Activated T-helper 1 cell treated with anti-CD3 and anti-CD28 coated beads, Interleukin-12 subunit alpha, Interleukin-12 subunit beta, Interleukin-2, Interleukin-4 antibody, amounts not matched to agents 30 ng/mL and 10 ng/mL and 1 ng/mL, durations not matched to agents 14 hours and 24 hours and 36 hours (primary cell): ENCODE results near the gene HUWE1. TPM values are rescaled to one million over a fixed set of nuclear protein-coding genes. Genes with fewer than 3 reads are reported as not detected.
"Not testable (repeated sequence)": the region's sequence is repeated elsewhere in the genome, so short reads cannot be mapped to it uniquely, and the experiment has no call there.

Source experiments
- DNase-seq: peaks from one replicate; pipeline ENCODE4 v3.0.0; 2021; ENCODE audit warnings: low spot score
- H3K27ac Mint-ChIP-seq: one replicate; pipeline ENCODE4 v1.8.0; 2021; ENCODE audit warnings: mild to moderate bottlenecking, mixed read lengths
- H3K27me3 Mint-ChIP-seq: one replicate; pipeline ENCODE4 v1.8.0; 2022; ENCODE audit warnings: mild to moderate bottlenecking, moderate library complexity, mixed read lengths; ENCODE audit not compliant: insufficient read depth
- H3K36me3 Mint-ChIP-seq: one replicate; pipeline ENCODE4 v1.8.0; 2021; ENCODE audit warnings: low read depth, mixed read lengths
- H3K4me1 Mint-ChIP-seq: one replicate; pipeline ENCODE4 v1.8.0; 2021; ENCODE audit warnings: low read depth, mixed read lengths
- H3K4me3 Mint-ChIP-seq: one replicate; pipeline ENCODE4 v1.8.0; 2021; ENCODE audit warnings: mild to moderate bottlenecking, moderate library complexity, mixed read lengths
- H3K9me3 Mint-ChIP-seq: one replicate; pipeline ENCODE4 v1.8.0; 2021; ENCODE audit warnings: mixed read lengths
- intact Hi-C: fragments of 100-400 bp; cut with micrococcal nuclease; formaldehyde crosslinking; loops from one replicate; pipeline ENCODE4 v1.15.1; 2024
- total RNA-seq: library from RNA; stranded (reverse); gene quantifications from 2 replicates; pipeline ENCODE4 v1.2.3, GENCODE V29; 2022

The HUWE1 gene, protein sequence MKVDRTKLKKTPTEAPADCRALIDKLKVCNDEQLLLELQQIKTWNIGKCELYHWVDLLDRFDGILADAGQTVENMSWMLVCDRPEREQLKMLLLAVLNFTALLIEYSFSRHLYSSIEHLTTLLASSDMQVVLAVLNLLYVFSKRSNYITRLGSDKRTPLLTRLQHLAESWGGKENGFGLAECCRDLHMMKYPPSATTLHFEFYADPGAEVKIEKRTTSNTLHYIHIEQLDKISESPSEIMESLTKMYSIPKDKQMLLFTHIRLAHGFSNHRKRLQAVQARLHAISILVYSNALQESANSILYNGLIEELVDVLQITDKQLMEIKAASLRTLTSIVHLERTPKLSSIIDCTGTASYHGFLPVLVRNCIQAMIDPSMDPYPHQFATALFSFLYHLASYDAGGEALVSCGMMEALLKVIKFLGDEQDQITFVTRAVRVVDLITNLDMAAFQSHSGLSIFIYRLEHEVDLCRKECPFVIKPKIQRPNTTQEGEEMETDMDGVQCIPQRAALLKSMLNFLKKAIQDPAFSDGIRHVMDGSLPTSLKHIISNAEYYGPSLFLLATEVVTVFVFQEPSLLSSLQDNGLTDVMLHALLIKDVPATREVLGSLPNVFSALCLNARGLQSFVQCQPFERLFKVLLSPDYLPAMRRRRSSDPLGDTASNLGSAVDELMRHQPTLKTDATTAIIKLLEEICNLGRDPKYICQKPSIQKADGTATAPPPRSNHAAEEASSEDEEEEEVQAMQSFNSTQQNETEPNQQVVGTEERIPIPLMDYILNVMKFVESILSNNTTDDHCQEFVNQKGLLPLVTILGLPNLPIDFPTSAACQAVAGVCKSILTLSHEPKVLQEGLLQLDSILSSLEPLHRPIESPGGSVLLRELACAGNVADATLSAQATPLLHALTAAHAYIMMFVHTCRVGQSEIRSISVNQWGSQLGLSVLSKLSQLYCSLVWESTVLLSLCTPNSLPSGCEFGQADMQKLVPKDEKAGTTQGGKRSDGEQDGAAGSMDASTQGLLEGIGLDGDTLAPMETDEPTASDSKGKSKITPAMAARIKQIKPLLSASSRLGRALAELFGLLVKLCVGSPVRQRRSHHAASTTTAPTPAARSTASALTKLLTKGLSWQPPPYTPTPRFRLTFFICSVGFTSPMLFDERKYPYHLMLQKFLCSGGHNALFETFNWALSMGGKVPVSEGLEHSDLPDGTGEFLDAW (N-terminal part only)
- total RNA-seq, result 367 and 385 TPM in 2 replicates

DNA sequence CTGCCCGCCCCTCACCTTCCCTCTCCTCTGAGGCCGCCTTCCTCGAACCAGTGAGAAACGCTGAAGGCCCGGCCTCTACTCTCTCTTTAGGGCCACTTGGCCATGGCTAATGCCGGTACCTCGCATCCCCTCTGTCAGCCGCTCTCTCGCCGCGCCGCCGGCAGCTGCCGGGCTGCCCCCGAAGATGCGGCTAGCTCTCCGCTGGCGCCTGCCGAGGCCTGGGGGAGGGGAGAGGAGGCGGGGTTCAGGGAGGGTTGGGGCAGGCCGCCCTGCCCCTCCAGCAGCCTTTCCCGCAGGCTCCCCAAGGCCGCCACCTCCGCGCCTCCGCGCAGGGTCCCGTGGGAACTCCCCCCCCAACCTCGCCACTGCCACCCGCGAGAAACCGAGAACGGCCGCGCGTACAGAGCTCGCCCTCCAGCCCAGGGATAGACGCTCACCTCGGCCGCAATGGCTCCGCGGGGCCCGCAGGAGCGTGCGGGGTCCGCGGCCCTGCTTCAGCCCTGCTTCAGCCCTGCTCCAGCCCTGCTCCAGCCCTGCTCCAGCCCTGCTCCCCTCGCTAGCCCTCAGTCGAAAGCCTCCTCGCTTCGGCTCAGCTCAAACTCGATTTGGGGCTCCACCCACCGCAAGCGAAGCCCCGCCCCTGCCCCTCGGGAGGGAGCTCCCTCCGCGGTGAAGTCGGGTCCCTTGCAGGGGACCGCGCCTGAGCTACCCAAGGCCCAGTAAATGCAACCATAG is at the start of gene HUWE1:
Gene HUWE1 (minus strand): TSS at position 569 of the 735 bp plus-strand sequence. CDS start 32,612 bp downstream, outside the sequence.
- intact Hi-C loops, result loop anchor here (2.0 to 10.0 kb wide), 5 partner anchors 61 to 948 kb away; partner anchors contain the start of genes GNL3L and TSPYL2
- H3K4me3 Mint-ChIP-seq, result peak within 1 kb of the TSS; percentile 91
- H3K27me3 Mint-ChIP-seq, result no peaks in the 10 kb centered on the region
- H3K9me3 Mint-ChIP-seq, result no peaks in the 10 kb centered on the region
- peak; percentile 80 for DNase-seq
- H3K27ac Mint-ChIP-seq, result peak within 1 kb of the TSS; percentile 80
- peaks cover 23% of the 10 kb centered on the region for H3K36me3 Mint-ChIP-seq
- peaks cover 22% of the 10 kb centered on the region for H3K4me1 Mint-ChIP-seq

DNA sequence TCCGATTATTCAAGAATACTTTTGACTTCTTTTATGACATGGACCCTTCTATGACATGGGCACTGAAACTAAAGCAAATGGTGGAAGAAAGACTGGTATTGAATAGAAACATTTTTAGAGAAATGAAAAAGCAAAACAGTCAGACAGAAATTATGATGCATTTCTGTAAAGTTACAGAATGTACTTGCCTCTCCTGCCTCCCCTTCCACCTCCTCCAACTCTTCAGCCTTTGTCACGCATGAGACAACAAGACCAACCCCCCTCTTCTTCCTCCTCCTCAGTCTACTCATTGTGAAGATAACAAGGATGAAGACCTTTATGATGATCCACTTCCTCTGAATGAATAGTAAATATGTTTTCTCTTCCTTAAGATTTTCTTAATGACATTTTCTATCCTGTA is 46.3 kb upstream of the HUWE1 start:
- intact Hi-C loops, result loop anchor here (1.0 kb wide), 3 partner anchors 14 to 51 kb away; no protein-coding TSS in a partner anchor

DNA sequence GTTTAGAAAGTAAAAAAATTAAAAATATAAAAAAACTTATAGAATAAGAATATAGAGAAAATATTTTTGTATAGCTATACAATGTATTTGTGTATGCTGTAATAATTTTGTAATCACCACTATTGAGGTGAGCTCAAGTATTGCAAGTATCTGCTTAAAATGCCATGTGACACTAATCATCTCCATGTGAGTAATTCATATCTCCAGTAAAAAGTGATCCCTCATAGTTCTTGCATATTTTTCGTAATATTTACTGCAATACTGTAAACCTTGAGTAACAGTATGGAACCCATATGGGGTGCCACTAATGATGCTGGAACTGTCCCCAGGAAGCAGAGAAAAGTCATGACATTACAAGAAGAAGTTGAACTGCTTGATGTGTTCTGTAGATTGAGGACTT is 43.2 kb upstream of the HUWE1 start:
- intact Hi-C loops, result no loop called here
- peaks cover 32% of the 10 kb centered on the region for H3K4me1 Mint-ChIP-seq
- no peak overlapping the region for H3K27ac Mint-ChIP-seq
- no peaks in the 10 kb centered on the region for H3K9me3 Mint-ChIP-seq
- H3K27me3 Mint-ChIP-seq, result no peaks in the 10 kb centered on the region
- H3K36me3 Mint-ChIP-seq, result no peaks in the 10 kb centered on the region
- no peak for DNase-seq
- H3K4me3 Mint-ChIP-seq, result no peak overlapping the region

More for the DNA sequence above, 46.3 kb upstream of the HUWE1 start:
- Mint-ChIP-seq H3K27me3 (no peaks in the 10 kb centered on the region), H3K27ac (peak overlapping the region; percentile 88), H3K36me3 (peaks cover 14% of the 10 kb centered on the region), H3K9me3 (peaks cover 3% of the 10 kb centered on the region), H3K4me3 (peak overlapping the region; percentile 68), H3K4me1 (peaks cover 33% of the 10 kb centered on the region)
- DNase-seq, result no peak

DNA sequence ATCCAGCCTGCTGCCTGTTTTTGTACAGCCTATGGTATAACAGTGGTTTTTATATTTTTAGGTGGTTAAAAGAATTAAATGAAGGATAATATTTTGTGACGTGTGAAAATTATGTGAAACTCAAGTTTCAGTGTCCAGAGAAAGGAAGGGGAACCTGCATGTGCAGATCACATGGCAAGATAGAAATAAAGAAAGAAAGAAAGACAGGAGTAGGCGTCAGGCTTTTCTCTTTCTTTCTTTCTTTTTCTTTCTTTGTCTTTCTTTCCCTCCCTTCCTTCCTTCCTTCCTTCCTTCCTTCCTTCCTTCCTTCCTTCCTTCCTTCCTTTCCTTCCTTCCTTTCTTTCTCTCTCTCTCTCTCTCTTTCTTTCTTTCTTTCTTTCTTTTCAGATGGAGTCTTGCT is 42.0 kb upstream of the HUWE1 start:
- no peak for DNase-seq
- H3K9me3 Mint-ChIP-seq, result no peaks in the 10 kb centered on the region
- H3K4me3 Mint-ChIP-seq, result no peak overlapping the region
- H3K27ac Mint-ChIP-seq, result peak overlapping the region; percentile 80
- peaks cover under 1% of the 10 kb centered on the region for H3K36me3 Mint-ChIP-seq
- intact Hi-C loops, result no loop called here
- H3K4me1 Mint-ChIP-seq, result peaks cover 24% of the 10 kb centered on the region
- no peaks in the 10 kb centered on the region for H3K27me3 Mint-ChIP-seq

DNA sequence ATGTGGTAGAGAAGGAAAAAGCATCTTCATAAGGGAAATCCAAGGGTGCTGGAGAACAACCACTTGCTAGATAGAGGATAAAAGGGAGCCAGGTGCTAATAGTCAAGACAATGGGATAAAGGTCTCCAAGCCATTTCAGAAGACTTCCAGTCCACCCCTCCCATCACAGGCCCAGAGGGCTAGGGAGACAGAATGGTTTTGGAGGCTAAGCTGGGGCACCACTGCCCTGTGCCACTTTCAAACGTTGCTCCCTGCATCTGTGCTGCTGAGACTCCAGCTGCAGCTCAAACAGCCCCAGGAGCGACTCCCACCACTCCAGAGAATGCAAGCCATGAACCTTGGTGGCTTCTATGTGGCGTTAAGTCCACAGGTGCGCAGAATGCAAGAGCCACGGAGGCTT is 38.4 kb upstream of the HUWE1 start:
- intact Hi-C loops, result no loop called here
- no peak overlapping the region for H3K27ac Mint-ChIP-seq
- H3K36me3 Mint-ChIP-seq, result peaks cover 2% of the 10 kb centered on the region
- H3K4me1 Mint-ChIP-seq, result peaks cover 11% of the 10 kb centered on the region
- no peaks in the 10 kb centered on the region for H3K27me3 Mint-ChIP-seq
- no peaks in the 10 kb centered on the region for H3K9me3 Mint-ChIP-seq
- DNase-seq, result no peak
- no peak overlapping the region for H3K4me3 Mint-ChIP-seq

DNA sequence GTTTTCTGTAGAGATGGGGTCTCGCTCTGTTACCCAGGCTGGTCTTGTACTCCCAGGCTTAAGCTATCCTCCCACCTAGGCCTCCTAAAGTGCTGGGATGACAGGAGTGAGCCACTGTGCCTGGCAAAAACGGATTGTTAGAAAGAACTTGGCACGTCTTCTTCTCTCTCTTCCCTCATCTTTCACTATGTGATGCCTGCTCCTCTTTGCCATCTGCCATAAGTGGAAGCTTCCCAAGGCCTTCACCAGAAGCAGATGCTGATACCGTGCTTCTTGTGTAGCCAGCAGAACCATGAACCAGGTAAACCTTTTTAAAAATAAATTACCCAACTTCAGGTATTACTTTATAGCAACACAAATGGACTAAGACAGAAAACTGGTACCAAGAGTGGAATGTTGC is 36.9 kb upstream of the HUWE1 start:
- no peak for DNase-seq
- no peak overlapping the region for H3K4me3 Mint-ChIP-seq
- peaks cover 15% of the 10 kb centered on the region for H3K4me1 Mint-ChIP-seq
- intact Hi-C loops, result no loop called here
- peaks cover 2% of the 10 kb centered on the region for H3K36me3 Mint-ChIP-seq
- no peak overlapping the region for H3K27ac Mint-ChIP-seq
- no peaks in the 10 kb centered on the region for H3K27me3 Mint-ChIP-seq
- no peaks in the 10 kb centered on the region for H3K9me3 Mint-ChIP-seq

DNA sequence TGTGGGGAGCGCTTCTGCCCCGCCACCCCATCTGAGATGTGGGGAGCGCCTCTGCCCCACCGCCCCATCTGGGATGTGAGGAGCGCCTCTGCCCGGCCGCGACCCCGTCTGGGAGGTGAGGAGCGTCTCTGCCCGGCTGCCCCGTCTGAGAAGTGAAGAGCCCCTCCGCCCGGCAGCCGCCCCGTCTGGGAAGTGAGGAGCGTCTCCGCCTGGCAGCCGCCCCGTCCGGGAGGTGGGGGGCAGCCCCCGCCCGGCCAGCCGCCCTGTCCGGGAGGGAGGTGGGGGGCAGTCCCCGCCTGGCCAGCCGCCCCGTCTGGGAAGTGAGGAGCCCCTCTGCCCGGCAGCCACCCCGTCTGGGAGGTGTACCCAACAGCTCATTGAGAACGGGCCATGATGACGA is 35.1 kb upstream of the HUWE1 start:
- H3K4me1 Mint-ChIP-seq, result peaks cover 22% of the 10 kb centered on the region
- H3K9me3 Mint-ChIP-seq, intact Hi-C loops, H3K27me3 Mint-ChIP-seq, H3K36me3 Mint-ChIP-seq, DNase-seq, H3K4me3 Mint-ChIP-seq, H3K27ac Mint-ChIP-seq: not testable (repeated sequence)

DNA sequence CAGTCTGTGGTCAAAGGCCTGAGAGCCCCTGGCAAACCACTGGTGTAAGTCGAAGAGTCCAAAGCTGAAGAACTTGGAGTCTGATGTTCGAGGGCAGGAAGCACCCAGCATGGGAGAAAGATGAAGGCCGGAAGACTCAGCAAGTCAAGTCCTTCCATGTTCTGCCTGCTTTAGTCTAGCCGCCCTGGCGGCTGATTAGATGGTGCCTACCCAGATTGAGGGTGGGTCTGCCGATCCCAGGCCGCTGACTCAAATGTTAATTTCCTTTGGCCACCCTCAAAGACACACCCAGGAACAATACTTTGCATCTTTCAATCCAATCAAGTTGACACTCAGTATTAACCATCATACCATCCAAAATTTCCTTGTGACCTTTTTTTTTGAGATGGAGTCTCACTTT is 33.1 kb upstream of the HUWE1 start:
- DNase-seq, H3K36me3 Mint-ChIP-seq, H3K27ac Mint-ChIP-seq, H3K4me3 Mint-ChIP-seq, H3K27me3 Mint-ChIP-seq, H3K9me3 Mint-ChIP-seq: not testable (repeated sequence)
- peaks cover 36% of the 10 kb centered on the region for H3K4me1 Mint-ChIP-seq
- intact Hi-C loops, result loop anchor here (10.0 kb wide), 1 partner anchor 115 kb away; no protein-coding TSS in a partner anchor

DNA sequence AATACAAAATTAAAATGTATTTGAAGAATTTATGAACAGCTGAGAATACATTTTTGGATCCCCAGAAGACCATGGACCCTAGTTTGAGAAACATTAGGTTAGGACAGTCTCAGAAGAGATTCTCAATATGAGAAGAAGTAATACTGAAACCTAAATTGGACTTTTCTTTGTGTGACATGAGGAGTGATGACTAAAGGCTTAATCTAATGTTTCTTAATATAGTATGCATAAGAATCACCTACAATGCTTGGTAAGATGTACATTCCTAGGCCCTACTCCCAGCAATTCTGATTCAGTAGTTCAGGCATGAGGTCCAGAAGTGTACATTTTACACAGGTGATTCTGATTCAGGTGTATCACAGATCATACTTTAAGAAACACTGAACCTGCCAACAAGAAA is 31.6 kb upstream of the HUWE1 start:
- Mint-ChIP-seq H3K27me3 (no peaks in the 10 kb centered on the region), H3K9me3 (no peaks in the 10 kb centered on the region), H3K27ac (peak overlapping the region; percentile 90), H3K4me1 (peaks cover 52% of the 10 kb centered on the region), H3K4me3 (peak overlapping the region; percentile 77), H3K36me3 (peaks cover 6% of the 10 kb centered on the region)
- intact Hi-C loops, result loop anchor here (1.0 to 10.0 kb wide), 3 partner anchors 8 to 117 kb away; no protein-coding TSS in a partner anchor
- DNase-seq, result no peak

DNA sequence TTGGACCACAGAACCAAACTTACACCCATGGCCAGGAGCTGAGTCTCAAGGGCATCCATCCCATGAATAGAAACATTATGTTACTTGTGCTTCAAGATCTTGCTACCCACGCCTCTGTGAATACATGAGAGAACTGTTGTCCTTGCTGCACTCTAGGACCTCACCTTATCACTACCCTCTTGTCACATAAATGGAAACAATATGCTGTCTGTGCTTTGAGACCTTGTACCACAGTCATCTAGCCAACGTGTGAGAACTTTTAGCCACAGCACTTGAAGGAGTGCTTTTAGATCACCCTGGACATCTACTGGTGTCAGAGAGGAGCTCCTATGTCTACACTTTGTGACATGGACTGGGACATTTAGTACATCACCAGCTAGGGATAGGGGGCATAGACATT is 30.7 kb upstream of the HUWE1 start:
- peaks cover 6% of the 10 kb centered on the region for H3K36me3 Mint-ChIP-seq
- peak overlapping the region; percentile 99 for H3K27ac Mint-ChIP-seq
- H3K4me3 Mint-ChIP-seq, result peak overlapping the region; percentile 88
- no peak for DNase-seq
- no peaks in the 10 kb centered on the region for H3K9me3 Mint-ChIP-seq
- peaks cover 52% of the 10 kb centered on the region for H3K4me1 Mint-ChIP-seq
- no peaks in the 10 kb centered on the region for H3K27me3 Mint-ChIP-seq
- intact Hi-C loops, result loop anchor here (1.0 to 10.0 kb wide), 2 partner anchors 31 to 118 kb away; no protein-coding TSS in a partner anchor

DNA sequence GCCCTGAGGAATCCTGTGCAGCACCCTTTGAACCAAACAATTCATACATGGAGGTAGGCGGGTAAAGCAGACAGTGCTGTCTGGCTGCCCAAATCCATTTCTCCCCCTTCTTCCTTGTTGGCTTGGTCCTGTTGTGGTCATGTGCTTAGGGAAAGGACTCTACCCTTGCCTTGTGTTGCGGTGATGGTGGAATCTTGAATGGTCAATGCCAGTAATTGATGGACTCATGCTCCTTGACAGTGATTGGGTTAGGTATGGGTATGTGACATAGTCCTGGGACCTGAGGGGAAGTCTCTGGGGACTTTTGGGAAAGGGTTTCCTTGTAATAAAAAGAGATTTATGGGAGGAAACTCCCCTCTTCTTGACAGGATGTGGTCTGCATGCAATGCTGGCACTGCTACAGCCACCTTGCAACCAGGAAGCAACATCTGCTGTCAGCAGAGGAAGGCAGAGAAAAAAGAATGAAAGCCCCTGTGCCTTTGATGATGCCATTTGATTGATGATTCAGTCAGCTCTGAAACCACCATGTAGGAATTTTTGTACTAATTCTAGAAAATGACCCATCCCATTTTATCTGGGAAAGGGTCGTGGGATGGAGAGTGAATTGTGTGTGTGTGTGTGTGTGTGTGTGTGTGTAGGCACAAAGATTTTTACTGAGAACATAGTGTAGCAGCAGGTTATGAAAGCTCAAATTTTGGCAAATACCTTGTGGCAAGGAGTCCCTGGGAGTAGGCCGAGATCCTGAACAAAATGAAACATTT is 30.0 kb upstream of the HUWE1 start:
- DNase-seq, result peak; percentile 51
- intact Hi-C loops, result loop anchor here (1.0 to 10.0 kb wide), 2 partner anchors 32 to 118 kb away; no protein-coding TSS in a partner anchor
- Mint-ChIP-seq H3K4me1 (peaks cover 52% of the 10 kb centered on the region), H3K9me3 (no peaks in the 10 kb centered on the region), H3K36me3 (peaks cover 7% of the 10 kb centered on the region), H3K27me3 (no peaks in the 10 kb centered on the region), H3K27ac (peak overlapping the region; percentile 99), H3K4me3 (peak overlapping the region; percentile 88)
